HG03469 (cell line): ENCODE results near the gene STAT1.
"Not testable (repeated sequence)": the region's sequence is repeated elsewhere in the genome, so short reads cannot be mapped to it uniquely, and the experiment has no call there.

Source experiments
- ATAC-seq: cut with Tn5 transposase; IDR thresholded peaks from one replicate; pipeline ENCODE4 v1.9.1; 2021; ENCODE audit warnings: mild to moderate bottlenecking, moderate library complexity, moderate number of reproducible peaks; ENCODE audit not compliant: unreplicated experiment

STAT1 gene

DNA sequence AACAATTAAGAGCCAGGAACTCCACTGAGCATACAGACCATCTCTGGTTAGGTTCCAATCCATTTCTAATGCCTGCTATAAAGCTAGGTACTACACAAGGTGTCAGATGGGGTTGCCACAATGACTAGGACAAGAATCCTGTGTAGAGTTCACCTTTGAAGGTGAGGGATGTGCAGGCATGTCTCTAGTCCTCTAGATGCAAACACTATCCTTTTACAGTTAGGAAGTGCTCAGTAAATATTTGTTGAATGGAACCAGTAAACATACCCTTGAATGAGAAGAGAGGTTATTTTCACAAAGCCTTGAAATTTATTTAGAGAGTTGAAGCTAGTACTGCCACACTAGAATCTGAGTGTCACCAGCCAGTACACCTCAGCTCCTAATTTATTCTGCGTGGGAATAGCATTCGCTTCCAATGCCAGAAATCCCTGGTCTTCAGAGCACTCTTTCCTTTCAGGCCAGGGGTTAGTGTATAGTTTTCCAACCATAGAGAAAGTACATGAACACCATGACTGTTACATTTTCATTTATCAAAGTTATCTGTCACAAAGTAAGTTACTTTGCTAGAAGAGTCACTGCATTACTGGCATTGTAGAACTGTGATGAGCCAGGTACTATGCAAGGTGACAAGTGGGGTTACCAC is 48.3 kb downstream of the STAT1 start:
- ATAC-seq: no peak

DNA sequence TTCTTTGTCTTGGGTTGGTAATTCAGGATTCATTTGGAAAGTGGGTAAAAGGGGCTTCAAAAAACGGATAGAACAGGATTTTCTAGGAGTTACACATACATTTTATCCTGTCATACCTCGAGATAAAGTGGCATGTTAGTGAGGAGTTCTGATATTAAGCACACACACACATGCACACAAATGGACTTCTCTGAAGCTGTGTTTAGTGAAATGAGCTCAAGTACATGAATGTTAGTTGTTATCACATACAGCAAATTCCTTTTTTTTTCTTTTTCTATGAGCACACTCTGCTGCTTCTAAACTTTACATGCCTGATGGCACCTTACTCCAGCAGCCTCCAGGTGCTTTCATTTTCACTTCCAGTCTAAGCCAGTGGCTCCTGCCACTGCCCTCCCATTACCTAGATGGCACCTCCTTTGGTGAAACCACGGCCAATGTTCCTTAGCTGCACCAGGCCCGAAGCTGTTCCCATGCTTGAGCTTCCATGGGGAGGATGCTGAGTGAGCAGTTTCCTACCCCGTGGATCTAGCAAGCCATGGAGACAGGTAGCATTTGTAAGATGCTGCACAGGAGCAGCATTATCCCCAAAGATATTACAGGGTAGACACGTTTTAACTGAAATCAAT is 49.7 kb downstream of the STAT1 start:
- ATAC-seq: no peak

DNA sequence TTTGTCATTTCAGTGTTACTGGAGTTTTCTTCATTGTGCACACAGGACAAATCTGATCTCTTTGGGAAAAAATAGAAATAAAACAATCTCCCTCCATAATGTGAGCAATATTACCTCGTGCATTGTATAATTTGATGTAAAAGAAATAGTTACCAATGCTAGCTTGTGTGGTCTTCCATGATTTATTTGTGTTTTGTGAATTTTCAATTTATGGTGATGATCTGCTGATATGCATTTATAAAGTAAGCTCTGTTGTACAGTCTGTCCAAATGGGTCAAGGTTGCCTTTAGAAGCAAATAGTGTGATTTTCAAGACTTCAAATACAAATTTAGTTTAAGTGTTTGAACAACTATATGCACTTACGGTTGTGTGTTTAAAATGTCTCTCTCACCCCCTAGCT is 50.9 kb downstream of the STAT1 start:
- ATAC-seq: no peak

GRCh38 chr2:190961918-190962487 is 52.0 kb downstream of the STAT1 start:
- no peak for ATAC-seq

- not testable (repeated sequence) for ATAC-seq
Measured at GRCh38 chr2:190961117-190961516, 52.9 kb downstream of the STAT1 start.

GRCh38 chr2:190959911-190960788 is 53.8 kb downstream of the STAT1 start:
- ATAC-seq: no peak

DNA sequence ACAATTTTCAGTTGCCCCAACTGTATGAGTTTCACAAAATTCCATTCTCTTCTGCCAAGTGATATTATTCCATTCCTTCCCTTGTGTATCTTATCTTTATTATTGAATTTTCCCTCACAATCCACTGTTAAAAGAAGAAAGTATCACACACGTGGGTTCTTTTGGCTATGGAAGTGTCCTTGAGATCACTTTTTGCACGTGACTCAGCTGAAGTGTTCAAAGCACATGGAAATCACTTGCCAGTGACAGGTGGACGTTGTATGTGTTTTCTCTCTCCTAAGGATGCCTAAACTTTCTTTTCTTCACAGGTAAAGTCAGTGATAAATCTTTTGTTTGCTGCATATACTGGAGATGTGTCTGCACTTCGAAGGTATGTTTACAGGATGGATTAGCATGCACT is 60.7 kb downstream of the STAT1 start:
- no peak for ATAC-seq

DNA sequence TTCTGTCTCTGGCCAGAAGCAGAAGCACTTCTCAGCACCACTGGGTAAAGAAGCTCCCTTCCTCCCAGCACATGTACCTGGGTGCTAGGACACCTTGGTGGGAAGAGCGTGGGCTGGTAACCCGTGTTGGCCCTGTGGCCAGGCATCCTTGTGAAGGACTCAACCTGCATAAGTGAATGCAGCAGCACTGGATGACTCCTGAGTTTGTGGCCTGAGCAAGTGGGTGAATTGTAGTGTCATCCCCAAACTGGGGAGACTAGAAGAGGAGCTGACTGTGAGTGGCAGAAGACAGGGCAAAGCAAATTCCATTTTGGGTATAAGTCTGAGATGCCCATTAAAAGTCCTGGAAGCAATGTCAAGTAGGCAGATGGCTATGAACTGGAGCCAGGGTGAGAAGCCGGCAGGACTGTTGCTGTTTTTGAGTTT is 63.4 kb downstream of the STAT1 start:
- ATAC-seq: no peak

DNA sequence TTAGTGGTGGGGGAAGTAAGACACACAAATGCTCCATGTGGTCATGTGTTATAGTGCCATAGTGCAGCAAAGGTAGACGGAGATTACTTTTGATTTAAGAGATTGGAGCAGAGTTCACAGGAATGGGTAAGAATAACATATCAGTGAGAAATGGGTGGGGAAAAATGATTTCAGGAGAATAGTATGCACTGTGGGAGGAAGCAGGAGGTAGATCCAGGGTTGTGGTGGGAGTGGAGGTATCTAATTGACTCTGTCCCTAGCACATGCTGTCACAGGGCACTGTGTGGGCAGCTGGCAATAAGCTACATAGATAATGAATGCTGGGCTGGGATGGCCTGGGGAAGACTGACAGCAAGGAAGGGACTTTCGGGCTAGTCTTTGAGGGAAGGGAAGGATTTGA is 65.3 kb downstream of the STAT1 start:
- ATAC-seq: no peak

DNA sequence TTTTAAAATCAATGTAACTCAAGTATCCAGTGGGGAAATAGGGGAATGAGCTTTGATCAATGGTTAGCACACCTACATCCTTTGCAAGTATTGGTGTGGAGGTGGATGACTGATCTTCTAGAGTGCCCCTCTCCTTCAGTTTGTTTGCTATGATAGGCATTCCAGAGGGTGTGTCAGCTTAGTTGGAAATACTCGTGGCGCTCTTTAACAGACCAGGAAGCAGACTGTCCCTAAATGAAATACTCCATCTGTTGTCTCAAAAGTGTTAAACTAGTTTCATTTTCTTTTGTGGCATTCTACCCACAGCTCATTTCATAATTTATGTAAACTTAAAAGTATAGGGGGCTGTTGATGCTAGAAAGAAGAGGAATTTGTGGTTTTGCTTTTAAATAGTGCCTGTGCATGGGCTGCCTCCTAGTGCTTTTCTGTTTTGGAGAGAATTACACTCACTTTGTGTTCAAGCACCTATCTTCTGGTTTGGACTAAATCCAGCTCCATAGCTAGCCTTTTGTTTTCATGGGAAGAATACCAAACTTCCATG is 66.2 kb downstream of the STAT1 start:
- ATAC-seq: peak; percentile 47

GRCh38 chr2:190947141-190947540 is 66.8 kb downstream of the STAT1 start:
- no peak for ATAC-seq

GRCh38 chr2:190943706-190944105 is 70.3 kb downstream of the STAT1 start:
- no peak for ATAC-seq

DNA sequence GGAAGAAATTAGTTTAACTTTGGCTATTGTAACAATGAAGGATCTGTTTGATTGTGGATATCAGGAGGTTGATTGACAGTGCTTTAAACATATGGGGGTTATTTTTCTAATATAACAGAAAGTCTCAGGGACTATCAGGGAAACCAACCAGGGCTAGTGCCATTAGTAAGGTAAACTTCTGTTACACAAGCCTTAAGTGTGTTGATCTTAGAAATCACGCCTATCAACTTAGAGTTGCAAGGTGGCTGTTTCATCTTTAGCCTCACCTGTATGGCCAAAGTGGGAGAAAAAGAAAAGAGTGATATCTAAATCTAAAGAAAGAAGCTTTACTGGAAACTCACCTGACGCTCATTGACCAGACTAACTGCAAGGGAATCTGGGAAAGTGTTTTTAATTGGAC is 71.3 kb downstream of the STAT1 start:
- ATAC-seq: no peak

GRCh38 chr2:190941571-190941970 is 72.4 kb downstream of the STAT1 start:
- ATAC-seq: no peak

DNA sequence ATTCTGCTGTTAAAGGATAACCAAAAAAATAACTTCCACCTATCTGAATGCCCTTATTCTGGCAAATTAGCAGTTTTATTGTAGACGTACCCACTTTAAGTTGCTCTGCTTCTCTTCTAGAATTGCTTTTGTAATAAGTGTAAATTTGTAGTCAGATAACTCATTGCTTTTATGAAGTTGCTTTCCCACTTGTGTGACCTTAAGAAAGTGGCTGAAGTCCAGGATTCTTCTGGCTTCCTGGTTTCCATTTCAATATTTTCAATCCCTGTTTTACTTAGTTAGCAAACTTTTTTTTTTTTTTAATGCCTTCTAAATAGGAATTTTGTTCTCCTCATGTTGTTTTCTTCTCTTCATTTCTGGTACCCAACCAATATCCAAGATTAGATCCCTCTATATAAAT is 73.5 kb downstream of the STAT1 start:
- ATAC-seq: no peak

DNA sequence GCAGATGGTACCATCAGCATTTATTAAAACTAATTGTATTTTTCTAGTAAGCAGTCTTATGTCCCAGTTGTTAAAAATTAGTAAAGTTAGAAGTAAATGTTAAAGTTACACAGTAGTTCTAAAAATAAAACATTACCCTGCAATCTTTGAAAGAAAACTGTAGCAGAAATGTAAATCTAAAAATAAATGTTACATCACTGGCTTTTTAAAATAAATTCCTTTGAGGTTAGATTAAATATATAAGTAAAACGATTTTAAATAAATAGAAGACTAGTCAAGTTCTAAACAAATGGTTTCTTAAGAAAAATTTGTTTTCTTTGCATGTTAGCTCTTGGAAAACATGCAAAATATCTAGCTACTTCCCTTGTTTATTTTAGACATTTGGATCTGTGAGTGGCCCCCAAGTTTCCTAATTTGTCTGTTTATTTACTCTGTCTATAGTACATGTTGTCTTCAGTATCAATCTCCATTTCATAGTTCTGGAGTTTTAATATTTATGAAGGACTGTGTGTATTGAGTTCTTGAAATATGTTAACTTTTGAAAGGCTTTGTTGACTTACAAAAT is 75.1 kb downstream of the STAT1 start:
- no peak for ATAC-seq

DNA sequence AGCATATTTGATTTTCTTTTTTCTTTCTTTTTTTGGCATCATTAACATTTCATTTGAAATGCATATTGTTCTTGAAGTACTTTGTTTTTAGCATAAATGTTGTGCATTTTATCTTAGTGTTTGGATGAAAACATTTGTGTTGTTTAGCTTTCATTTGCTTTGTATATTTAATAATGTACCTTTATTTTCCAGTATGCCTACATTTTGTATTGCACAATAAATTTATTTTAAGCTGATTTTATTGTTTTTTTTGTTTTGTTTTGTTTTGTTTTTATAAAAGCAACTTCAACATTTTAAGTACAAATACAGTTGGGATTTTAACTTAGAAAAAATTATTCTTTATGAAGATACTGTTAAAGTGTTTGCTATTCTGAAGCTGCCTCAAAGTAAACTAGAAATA is 78.9 kb downstream of the STAT1 start:
- no peak for ATAC-seq

DNA sequence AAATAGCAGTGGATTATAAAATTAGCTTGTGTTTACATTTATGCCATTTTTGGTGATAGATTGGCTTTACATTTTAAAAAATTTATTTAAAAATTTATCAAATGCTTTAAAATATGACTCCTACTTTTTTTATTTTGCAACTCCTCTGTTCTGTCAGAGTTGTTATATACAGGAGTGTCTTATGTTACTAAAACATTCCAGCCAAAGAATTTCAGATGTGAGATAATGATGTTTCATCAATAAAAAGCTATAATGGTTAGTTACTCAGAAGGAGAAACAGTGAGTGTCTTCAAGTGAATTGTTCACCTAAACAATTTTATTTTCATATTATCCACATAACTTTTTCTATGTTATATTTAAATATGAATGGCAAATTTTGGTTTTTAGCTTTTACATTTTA is 80.6 kb downstream of the STAT1 start:
- no peak for ATAC-seq

DNA sequence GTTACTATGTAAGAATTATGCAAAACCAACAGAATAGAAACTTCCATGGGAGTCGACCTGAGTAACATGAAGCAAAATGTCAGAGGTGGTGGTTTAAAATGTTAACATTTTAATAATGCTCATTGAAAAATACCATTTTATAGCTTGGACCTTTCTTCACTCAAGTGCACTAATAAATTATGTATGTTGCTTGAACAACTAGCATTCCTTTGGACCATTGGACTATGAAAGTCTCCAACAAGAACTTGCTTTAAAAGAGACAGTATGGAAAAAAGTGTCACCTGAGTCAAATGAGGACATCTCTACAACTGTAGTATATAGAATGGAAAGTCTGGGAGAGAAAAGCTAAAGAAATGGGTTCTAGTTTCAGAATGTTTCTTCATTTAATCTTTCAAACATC is 81.5 kb downstream of the STAT1 start:
- no peak for ATAC-seq

GRCh38 chr2:190930411-190930810 is 83.6 kb downstream of the STAT1 start:
- ATAC-seq: no peak

DNA sequence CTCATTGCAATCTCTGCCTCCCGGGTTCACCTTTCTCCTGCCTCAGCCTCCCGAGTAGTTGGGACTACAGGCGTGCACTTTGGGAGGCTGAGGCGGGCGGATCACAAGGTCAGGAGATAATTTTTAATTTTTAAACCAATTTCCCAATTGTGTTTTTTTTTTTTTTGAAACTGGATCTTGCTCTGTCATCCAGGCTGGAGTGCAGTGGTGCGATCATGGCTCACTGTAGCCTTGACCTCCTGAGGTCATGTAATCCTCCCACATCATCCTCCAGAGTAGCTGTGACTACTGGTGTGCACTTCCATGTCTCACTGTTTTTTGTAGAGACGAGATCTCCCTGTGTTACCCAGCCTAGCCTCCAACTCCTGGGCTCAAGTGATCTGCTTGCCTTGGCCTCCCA is 84.1 kb downstream of the STAT1 start:
- no peak for ATAC-seq
